D721Med (cell line): ENCODE measurements around the gene RFT1.

ENCODE experiments used
- DNase-seq: peaks from one replicate; pipeline ENCODE4 v3.0.0; 2011; ENCODE audit warnings: low spot score; ENCODE audit not compliant: insufficient read length
- FAIRE-seq: peaks from 2 replicates; lab custom pipeline; 2011; peaks lifted over from hg19 to GRCh38; lab: Jason Lieb, UNC
- CTCF ChIP-seq: IDR thresholded peaks from 2 replicates; pipeline ENCODE4 v1.5.1; 2012; ENCODE audit warnings: mild to moderate bottlenecking, control low read depth; ENCODE audit not compliant: insufficient read depth; ENCODE audit errors: missing control alignments

RFT1 gene

GRCh38 chr3:53168175-53168923, 38.1 kb upstream of the RFT1 start:
- no peak for DNase-seq
- no peak for TF ChIP-seq CTCF
- no peak for FAIRE-seq

GRCh38 chr3:53167418-53168174, 37.4 kb upstream of the RFT1 start:
- DNase-seq (no peak), FAIRE-seq (no peak)
- no peak for TF ChIP-seq CTCF

- DNase-seq (no peak), FAIRE-seq (no peak)
- no peak for TF ChIP-seq CTCF
Measured at GRCh38 chr3:53166781-53167291, 36.6 kb upstream of the RFT1 start.

- FAIRE-seq: no peak
Measured at GRCh38 chr3:53166206-53166605, 36.0 kb upstream of the RFT1 start.

GRCh38 chr3:53164911-53165310, 34.7 kb upstream of the RFT1 start:
- DNase-seq (no peak), FAIRE-seq (no peak)
- TF ChIP-seq CTCF: no peak

More at GRCh38 chr3:53166206-53166605, 36.0 kb upstream of the RFT1 start:
- no peak for DNase-seq
- TF ChIP-seq CTCF: no peak

- FAIRE-seq: no peak
- TF ChIP-seq CTCF: no peak
- DNase-seq: no peak
Measured at GRCh38 chr3:53163444-53164387, 33.5 kb upstream of the RFT1 start.
